ENCODE measurements around the gene KSR2.

Gene KSR2

GRCh38 chr12:117459229-117459628 is 509.6 kb downstream of the KSR2 start:
- ChIA-PET CTCF (interaction anchor here (0.6 to 1.8 kb wide), 2 partner anchors 9 to 128 kb away, joined by 4 read pairs; no protein-coding TSS in a partner anchor), POLR2A (no interaction called here)
- no peaks in the 10 kb centered on the region for H3K9me3 ChIP-seq (ENCODE audit: control insufficient read depth, insufficient read depth, low read depth, low read length)
- TF ChIP-seq ZNF629 (tag by site-specific recombination; IDR thresholded peaks at IDR 0.05), result no peak
- peak; percentile 53 for TF ChIP-seq ZBTB17 (tag by site-specific recombination; IDR thresholded peaks at IDR 0.05)
- TF ChIP-seq ZNF324 (tag by site-specific recombination; IDR thresholded peaks at IDR 0.05), result no peak
- H3K4me1 ChIP-seq (ENCODE audit: control insufficient read depth, insufficient read depth, low read length), result no peaks in the 10 kb centered on the region
- H3K27ac ChIP-seq (ENCODE audit: extremely low read depth, low read depth, low read length), result no peak overlapping the region
- H3K4me3 ChIP-seq (ENCODE audit: low read depth, low read length), result no peak overlapping the region
- no peaks in the 10 kb centered on the region for H3K36me3 ChIP-seq (ENCODE audit: control insufficient read depth in 2 of 2, insufficient read depth in 1 of 2, low read length in 2 of 2)

- TF ChIP-seq ZBTB49 (tag by site-specific recombination; IDR thresholded peaks at IDR 0.05; ENCODE audit: low read depth), result no peak
- TF ChIP-seq PRDM2 (tag by site-specific recombination; IDR thresholded peaks at IDR 0.05; ENCODE audit: borderline replicate concordance), result no peak
- TF ChIP-seq ZNF639 (tag by site-specific recombination; IDR thresholded peaks at IDR 0.05), result no peak
- TF ChIP-seq ZNF416 (tag by site-specific recombination; IDR thresholded peaks at IDR 0.05), result no peak
- no peak for TF ChIP-seq ZNF830 (tag by site-specific recombination; IDR thresholded peaks at IDR 0.05; ENCODE audit: low read depth)
- no peak for TF ChIP-seq ZBTB11 (tag by site-specific recombination; conservative IDR thresholded peaks at IDR 0.05; ENCODE audit: low read depth)
- no peak for TF ChIP-seq YY2 (tag by site-specific recombination; IDR thresholded peaks at IDR 0.05)
- no peak for TF ChIP-seq ZEB2 (tag by site-specific recombination; IDR thresholded peaks at IDR 0.05)
- TF ChIP-seq ZNF133 (tag by site-specific recombination; IDR thresholded peaks at IDR 0.05), result no peak
- no peak for TF ChIP-seq ZNF140 (tag by site-specific recombination; IDR thresholded peaks at IDR 0.05)
- no peak for TF ChIP-seq RBAK (tag by site-specific recombination; IDR thresholded peaks at IDR 0.05)
- TF ChIP-seq MEIS1 (CRISPR knock-in tag; IDR thresholded peaks at IDR 0.05; ENCODE audit: borderline replicate concordance), result no peak
- TF ChIP-seq ZNF629 (tag by site-specific recombination; IDR thresholded peaks at IDR 0.05), result no peak
- no peak for TF ChIP-seq PRDM6 (tag by site-specific recombination; IDR thresholded peaks at IDR 0.05)
- no peak for TF ChIP-seq KLF9 (tag by site-specific recombination; IDR thresholded peaks at IDR 0.05; ENCODE audit: low read depth)
- no peak for TF ChIP-seq ZSCAN18 (tag by site-specific recombination; IDR thresholded peaks at IDR 0.05)
- TF ChIP-seq ZNF544 (tag by site-specific recombination; IDR thresholded peaks at IDR 0.05), result no peak
- H3K9me3 ChIP-seq (ENCODE audit: control insufficient read depth, insufficient read depth, low read depth, low read length), result no peaks in the 10 kb centered on the region
- no peaks in the 10 kb centered on the region for H3K36me3 ChIP-seq (ENCODE audit: control insufficient read depth in 2 of 2, insufficient read depth in 1 of 2, low read length in 2 of 2)
- H3K4me1 ChIP-seq (ENCODE audit: control insufficient read depth, insufficient read depth, low read length), result no peaks in the 10 kb centered on the region
- H3K4me3 ChIP-seq (ENCODE audit: low read depth, low read length), result no peak overlapping the region
- H3K27ac ChIP-seq (ENCODE audit: extremely low read depth, low read depth, low read length), result no peak overlapping the region
- ChIA-PET CTCF (no interaction called here), POLR2A (no interaction called here)
Observed at GRCh38 chr12:117457189-117457588, 511.6 kb downstream of the KSR2 start.

Data from HEK293 (cell line).